DMS153 treated with DMSO at 0.1 percent for 48 hours (cell line): ENCODE results near the gene PPA1.
"Not testable (repeated sequence)": the region's sequence is repeated elsewhere in the genome, so short reads cannot be mapped to it uniquely, and the experiment has no call there.

ENCODE experiments used
- DNase-seq: peaks from one replicate; lab custom pipeline; 2025; ENCODE audit not compliant: unreplicated experiment; lab: John Stamatoyannopoulos, UW

Gene PPA1

DNA sequence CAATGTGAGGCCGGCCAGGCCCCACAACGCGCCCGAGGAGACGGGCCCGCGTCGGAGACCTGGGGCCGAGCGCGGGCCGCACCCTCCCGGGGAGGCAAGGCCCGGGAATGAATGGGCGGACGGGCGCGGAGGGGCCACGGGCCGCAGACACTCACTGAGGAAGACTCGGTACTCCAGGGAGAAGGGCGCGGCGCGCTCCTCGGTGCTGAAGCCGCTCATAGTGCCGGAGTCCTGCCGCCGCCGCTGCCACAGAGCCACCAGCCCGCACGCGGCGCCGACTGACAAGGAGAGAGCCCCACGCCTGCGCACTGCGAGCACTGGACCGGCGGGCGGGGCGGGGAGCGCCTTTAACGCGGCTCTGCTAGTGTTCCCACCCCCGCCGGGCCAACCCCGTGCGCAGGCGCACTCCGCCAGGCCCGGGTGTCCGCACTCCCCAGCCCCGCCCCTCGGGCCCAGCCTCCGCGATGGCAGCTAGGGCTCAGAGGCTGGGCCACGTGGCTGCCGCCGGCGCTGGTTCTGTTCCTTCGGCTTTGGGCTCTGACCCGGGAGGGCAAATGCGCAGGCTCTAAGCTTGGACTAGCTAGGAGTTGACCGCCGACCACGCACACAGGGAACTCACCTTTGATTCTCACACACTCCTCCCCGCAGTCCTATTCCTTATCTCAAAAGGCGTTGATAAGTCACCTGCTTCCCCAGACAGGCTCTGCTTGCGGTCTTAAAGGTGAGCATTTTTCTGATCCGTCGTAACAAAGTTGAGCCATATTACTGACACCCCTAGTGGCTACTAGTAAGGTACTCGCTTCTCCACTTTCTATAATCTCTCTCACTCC, at the start of gene PPA1:
PPA1 (minus strand) TSS at position 321 of the 830 bp plus-strand sequence; CDS start at position 219, 102 bp downstream.
- peak; percentile 90 for DNase-seq

DNA sequence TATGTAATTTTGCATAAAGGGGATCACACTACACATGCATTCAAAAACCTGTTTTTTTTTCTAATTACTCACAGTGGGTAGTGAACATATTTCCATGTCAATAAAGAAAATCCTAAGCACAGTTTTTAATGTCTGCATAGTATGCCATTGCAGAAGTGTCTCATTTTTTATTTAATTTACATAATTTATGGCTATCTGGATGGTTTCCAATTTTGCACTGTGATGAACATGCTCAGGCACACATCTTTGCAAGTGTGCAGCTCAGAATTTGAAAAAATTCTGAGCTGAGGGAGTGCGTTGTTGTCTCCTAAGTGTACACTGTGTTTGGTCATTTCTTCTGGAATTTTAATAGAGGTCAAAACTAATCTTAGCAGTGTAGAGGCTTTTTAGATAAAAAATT, 48.4 kb upstream of the PPA1 start:
- DNase-seq: no peak

DNA sequence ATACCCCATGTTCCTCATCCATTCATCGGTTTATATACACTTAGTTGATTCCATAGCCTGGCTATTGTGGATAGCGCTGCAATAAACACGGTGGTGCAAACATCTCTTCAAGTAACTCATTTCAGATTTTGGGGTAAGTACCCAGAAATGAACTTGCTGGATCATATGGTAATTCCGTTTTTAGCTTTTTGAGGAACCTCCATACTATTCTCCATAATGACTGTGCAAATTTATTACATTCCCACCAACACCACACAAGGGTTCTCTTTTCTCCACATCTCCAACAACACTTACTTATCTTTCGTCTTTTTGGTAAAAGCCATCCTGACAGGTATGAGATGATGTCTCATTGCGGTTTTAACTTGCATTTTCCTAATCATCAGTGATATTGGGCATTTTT, 46.9 kb upstream of the PPA1 start:
- DNase-seq: no peak

DNA sequence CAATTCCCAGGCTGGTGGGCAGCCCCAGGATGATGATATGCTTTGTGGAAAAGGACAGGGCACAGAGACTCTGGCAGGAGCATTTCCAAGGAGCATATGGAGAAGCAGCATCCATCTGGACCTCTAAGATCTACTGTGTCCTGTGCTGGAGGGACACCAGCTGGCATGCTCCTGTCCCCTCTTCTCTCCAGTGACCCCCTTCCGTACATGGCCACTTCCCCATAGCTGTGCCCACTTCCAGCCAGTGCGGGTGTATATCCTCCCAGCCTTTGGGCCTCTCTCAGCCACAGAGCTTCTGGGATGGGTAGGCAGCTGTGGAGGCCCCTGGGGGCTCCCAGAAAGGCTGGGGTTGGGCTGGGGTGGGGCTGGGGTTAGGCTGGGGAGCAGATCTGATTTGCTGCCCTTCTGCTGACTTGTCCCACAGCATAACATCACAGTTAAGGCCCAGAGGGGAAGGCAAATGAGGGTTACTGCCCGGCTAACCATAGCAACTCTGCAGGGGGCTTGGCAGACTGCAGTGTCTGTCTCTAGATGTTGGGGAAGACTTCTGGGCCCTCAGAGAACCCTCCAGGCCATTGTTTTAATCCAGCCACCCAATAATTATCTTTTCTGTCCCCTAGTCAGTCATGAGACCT, 44.3 kb upstream of the PPA1 start:
- no peak for DNase-seq

DNA sequence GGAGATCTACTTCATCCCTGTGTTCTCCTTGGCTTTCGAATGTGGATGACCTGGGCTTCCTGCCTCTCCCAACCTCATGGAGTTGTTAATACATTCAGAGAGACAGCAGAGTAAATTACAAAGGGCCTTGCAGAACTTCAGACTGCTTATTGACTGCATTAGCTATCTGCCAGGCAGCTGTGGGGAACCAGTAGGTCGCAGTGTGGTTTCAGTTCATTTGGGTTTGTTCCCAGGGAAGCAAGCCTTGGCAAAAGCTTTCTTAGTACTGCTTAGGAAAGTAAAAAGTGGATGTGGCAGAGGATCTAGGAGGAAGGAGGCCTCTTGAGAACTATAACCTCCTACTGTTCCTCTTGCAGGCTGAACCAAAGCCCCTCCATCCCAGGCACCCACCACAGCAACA, 41.4 kb upstream of the PPA1 start:
- DNase-seq: no peak

DNA sequence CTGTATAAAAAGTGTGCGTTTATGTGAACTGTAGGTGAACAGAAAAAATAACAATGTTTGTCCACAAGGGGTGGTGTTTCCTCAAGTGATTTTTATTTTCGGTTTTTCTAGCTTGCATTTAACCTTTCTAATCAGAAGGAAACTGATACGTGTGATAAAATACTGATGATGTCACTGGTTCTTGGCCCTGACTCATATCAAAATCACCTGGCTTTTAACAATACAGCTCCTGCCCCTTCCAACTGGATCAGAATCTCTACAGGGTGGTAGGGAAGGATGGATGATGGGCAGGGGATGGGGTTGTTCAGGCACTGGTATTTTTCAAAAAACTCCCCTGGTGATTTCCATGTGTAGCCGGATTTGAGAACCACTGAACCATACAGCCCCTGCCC, 39.7 kb upstream of the PPA1 start:
- DNase-seq: no peak

DNA sequence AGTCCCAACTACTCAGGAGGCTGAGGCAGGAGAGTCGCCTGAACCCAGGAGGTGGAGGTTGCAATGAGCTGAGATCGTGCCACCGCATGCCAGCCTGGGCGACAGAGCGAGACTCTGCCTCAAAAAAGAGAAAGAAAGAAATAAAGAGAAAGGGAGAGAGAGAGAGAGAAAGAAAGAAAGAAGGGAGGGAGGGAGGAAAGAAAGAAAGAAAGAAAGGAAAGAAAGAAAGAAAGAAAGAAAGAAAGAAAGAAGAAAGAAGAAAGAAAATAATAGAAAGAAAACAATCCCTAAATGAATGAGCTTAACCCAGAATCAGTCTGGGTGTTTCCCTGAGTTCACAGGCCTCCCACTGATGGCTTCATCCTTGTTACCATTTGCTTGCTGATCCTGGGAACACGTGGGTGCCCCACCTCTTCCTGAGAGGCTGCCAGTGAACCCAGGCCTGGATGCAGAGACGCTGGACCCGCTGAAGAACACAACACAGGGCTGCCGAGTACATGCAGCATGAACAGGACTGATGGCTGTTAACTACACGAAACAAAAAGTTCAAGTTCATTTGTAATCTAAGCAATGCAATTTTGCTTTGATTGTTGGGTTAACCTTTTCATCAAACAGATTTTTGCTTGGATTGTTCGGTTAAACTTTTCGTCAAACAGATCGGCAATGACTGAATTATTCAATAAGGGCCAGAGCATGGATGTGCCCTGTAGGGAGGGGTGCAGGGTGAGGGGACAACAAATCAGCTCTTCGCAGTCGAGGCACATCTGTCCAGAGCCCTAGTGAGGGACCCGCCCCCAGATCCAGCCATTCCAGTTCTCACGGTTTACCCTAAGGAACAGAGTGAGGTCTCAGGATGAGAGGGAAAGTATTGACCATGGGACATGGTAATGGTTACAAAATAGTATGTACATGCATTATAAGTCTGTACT, 39.0 kb upstream of the PPA1 start:
- no peak for DNase-seq

DNA sequence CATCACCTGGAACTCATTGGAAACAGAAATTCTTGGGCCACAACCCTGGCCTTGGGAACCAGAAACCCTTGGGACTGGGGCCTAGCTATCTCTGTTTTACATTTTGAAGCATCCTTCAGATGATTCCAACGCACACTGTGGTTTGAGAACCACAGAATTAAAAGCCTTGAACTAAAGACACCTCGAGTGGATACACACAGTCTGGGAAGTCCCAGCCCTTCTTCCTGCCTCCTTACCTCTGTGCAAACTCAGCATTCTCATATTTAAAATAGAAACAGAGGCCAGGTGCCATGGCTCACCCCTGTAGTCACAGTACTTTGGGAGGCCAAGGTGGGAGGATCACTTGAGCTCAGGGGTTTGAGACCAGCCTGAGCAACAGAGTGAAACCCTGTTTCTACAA, 37.7 kb upstream of the PPA1 start:
- DNase-seq: no peak

DNA sequence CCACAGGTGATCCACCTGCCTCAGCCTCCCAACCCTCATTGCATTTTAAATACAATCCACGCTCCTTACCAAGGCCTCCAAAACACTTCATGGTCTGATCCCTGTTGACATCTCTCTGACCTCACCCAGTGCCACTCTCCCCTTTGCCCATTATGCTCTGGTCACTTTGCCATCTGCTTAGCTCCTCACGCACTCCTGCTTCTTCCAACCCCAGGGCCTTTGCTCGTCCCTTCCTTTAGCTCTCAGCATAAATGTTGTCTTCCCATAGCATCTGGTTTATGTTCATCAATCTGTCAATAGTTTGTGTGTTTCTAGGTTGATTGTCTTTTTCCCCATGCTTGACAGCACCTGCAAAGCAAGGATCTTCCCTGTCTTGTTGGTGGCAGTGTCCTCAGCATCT, 36.5 kb upstream of the PPA1 start:
- DNase-seq: no peak

DNA sequence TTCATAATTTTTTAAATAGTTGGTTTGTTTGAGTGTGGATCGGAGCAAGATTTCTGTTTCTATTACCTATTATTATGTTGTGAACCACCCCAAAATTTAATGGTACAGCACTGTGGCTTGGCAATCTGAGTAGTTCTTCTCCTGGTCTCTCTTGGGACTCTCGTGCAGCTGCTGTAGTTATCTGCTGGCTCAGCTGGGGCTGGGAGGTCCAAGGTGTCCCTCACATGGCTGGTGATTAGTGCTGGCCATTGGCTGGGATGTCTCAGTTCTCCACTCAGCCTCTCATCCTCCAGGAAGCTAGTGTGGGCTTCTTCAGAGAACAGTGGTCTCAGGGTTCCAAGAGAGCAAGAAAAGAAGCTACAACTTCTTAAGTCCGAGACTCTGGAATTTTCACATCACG, 35.1 kb upstream of the PPA1 start:
- DNase-seq: no peak

DNA sequence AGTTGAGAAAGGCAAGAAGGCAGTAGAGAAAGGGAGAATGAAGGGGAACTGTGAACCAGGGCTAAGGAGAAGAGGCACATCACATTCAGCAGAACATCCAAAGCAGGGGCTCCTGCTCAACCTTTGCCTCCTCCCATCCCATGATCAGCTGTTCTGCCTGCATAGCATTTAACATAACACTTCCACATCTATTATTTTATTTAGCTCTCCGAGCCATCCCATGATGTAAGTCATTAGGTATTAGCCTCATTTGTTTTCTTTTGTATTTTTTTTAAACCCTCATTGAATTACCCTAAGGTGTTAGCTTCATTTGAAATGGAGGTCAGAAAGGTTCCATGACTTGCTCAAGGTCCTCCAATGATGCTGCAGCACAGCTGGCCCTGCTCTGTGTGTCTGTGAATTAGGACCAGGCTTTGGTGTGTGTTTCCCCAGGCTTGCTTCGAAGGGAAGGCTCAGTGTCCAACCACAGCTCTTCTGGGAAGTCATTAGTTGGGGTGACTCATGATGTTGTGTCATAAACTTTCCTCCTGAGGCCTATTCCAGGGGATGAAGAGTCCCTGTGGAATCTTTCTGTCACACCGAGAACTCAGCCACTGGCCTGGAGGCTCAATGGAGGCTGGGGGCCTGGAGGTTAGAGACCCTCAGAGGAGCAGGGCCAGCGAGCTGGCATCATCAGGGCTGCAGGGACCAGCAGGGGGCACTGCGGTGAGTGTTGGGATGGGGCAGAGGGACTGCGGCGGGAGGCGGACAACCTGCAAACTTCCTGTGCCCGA, 34.1 kb upstream of the PPA1 start:
- no peak for DNase-seq

DNA sequence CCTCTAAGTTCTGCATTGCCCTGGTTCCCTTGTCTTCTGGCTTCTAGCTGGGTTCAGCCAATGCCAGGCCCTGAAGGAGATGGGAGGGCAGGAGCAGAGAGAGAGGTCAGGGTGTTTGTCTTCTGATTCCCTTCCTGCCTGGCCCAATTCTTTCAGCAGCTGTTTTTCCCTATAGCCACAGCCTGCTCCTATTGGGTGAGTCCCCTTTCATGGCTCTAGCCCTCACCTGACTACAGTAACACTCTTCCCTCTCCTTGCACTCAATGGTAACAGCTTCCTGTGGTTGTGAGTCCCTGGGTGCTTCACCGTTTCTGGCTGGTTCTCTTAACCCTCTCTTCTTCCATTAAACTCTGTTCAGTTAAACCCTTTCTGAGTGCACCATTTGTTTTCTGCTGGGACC, 33.5 kb upstream of the PPA1 start:
- DNase-seq: no peak

DNA sequence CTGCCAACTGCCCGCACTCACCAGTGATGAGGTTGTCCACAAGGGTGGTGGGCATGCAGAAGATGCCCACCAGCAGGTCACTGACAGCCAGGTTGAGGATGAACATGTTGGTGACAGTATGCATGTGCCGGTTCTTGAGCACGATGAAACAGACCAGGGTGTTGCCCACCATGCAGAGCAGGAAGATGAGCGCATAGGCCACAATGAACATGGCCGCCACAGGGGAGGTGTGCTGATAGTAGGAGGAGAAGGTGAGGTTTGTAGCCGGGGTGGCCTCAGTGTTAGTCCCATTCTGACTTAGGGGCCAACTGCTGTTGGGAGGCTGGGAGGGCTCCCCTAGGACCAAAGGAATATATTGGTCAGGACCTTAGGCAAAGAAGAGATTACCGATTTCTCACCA, 32.8 kb upstream of the PPA1 start:
- no peak for DNase-seq

DNA sequence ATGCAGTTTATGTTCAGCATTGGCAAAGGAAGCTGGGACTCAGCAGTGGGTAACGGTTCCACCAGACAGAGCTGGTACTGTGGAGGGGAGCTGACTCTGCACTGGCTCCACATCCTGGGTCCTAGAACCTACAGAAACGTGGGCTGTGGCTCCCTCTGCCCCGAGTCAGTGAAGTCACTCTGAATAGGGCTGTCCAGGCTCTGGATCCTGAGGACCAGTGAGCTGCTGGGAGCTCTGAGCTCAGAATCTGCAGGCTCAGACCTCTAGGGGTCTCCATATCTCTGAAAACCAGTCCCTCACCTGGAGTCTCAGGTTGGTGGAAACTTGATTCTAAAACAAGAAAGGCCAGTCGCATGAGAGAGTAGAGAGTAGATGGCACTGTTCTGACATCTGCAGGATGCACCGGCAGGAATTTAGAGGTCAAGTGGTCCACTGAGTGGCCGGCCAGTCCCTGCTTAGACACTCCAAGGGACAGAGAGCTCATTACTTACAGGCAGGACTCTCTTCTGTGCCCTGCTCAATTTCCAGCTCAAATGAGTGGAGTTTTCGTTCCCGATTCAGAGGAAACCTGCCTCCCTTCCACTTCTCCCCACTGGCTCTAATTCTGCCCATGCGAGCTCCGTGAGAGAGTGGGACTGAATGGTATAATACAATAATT, 31.9 kb upstream of the PPA1 start:
- no peak for DNase-seq

DNA sequence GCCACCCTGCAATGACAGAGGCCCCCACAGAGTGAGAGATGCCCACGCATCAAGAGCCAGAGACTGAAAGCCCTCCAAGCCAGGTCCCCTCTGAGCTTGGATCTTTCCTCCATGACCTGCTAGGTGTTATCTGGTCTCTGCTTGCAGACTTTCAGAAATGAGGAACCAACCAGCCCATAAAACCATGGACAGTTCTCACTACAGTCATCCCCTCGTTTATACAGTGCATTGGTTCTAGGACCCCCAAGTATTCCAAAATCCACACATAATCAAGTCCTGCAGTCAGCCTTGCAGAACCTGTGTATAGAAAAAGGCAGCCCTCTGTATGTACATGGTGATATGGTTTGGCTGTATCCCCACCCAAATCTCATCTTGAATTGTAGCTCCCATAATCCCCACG, 27.5 kb upstream of the PPA1 start:
- DNase-seq: no peak

DNA sequence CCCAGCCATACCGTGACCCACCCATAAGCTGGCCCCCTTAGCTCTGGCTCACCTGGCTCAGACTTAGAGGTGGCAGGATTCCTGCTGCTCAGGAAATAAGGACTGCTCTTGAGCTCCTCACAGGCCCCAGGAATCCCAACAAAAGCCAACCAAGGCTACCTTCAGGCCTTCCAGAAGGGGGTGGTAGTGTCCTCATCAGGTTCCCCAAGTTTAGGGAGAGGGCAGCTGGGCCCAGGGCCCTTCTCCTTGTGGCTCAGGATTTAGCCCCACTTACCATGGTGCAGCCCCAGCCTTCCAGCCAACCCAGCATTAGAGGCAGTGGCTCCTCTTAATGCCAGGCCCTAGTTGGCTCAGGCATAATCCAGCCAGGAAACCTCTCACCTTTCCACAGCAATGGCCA, 27.0 kb upstream of the PPA1 start:
- no peak for DNase-seq

DNA sequence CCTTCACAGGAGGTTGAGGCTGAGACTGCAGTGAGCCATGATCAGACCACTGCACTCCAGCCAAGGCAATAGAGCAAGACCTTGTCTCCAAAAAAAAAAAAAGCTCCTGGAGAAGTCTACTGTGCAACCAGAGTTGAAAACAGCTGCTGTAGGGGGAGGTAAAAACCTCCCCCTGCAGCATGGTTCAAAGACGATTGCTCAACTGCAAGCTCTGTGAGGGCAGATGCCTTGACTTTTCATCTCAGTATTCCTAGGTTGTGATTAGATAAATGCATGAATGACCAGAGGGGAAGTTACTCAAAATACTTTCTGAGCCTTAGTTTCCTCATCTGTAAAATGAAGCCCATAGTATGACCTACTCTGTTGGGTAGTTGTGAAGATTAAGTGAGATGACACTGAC, 25.0 kb upstream of the PPA1 start:
- no peak for DNase-seq

DNA sequence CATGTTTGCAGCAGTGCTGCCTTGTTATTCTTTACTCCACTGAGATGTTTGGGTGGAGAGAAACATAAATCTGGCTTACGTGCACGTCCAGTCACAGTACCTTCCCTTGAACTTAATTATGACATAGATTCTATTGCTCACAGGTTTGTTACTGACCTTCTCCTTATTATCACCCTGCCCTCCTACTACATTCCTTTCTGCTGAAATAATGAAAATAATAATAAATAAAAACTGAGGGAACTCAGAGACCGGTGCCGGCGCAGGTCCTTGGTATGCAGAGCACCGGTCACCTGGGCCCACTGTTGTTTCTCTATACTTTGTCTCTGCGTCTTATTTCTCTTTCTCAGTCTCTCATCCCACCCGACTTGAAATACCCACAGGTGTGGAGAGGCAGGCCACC, 24.6 kb upstream of the PPA1 start:
- DNase-seq: not testable (repeated sequence)

DNA sequence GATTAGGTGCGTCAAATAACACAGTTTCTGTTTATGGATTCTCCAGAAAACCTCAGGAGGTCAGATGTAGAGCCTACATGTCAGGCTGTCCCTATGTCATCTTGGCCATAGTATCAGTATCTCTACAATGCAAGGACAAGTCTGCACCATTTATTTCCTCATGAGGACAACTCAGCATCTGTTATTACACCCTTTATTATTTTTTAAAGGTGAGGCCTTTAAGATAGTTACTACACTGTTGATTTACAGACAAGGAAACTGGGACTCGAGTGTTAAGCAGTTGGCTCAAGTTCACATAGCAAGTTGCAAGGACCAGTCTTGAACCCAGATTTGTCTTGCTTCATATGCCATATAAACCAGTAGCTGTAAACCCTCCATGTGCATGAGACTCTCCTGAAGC, 23.2 kb upstream of the PPA1 start:
- no peak for DNase-seq
